Measurements from ENCODE around the gene PBX1.
"Not testable (repeated sequence)": the region's sequence is repeated elsewhere in the genome, so short reads cannot be mapped to it uniquely, and the experiment has no call there.

Gene PBX1

GRCh38 chr1:164558461-164559341, at the start of gene PBX1:
Gene PBX1, plus strand, starts transcription at chr1:164559184.
- DNase-seq, result peak; percentile 63

GRCh38 chr1:164510435-164510834, 48.5 kb upstream of the PBX1 start:
- no peak for DNase-seq

GRCh38 chr1:164511001-164511705, 47.8 kb upstream of the PBX1 start:
- DNase-seq, result no peak

GRCh38 chr1:164515231-164515630, 43.8 kb upstream of the PBX1 start:
- DNase-seq, result no peak

GRCh38 chr1:164515711-164516331, 43.2 kb upstream of the PBX1 start:
- no peak for DNase-seq

- DNase-seq, result no peak
Measured at GRCh38 chr1:164516591-164516990, 42.4 kb upstream of the PBX1 start.

- no peak for DNase-seq
Measured at GRCh38 chr1:164518692-164519332, 40.2 kb upstream of the PBX1 start.

GRCh38 chr1:164519426-164519825, 39.6 kb upstream of the PBX1 start:
- DNase-seq, result no peak

- DNase-seq, result no peak
Measured at GRCh38 chr1:164524810-164525209, 34.2 kb upstream of the PBX1 start.

- no peak for DNase-seq
Measured at GRCh38 chr1:164534863-164535610, 23.9 kb upstream of the PBX1 start.

- DNase-seq, result not testable (repeated sequence)
Measured at GRCh38 chr1:164552463-164552988, 6.5 kb upstream of the PBX1 start.

GRCh38 chr1:164557270-164557669, 1.7 kb upstream of the PBX1 start:
- no peak for DNase-seq

GRCh38 chr1:164559342-164560051, 513 bp downstream of the PBX1 start:
- DNase-seq, result no peak

- no peak for DNase-seq
Measured at GRCh38 chr1:164560121-164560541, 1.1 kb downstream of the PBX1 start.

- no peak for DNase-seq
Measured at GRCh38 chr1:164560556-164560955, 1.6 kb downstream of the PBX1 start.

- DNase-seq, result no peak
Measured at GRCh38 chr1:164561007-164561406, 2.0 kb downstream of the PBX1 start.

- no peak for DNase-seq
Measured at GRCh38 chr1:164561472-164561871, 2.5 kb downstream of the PBX1 start.

GRCh38 chr1:164562061-164562460, 3.1 kb downstream of the PBX1 start:
- no peak for DNase-seq

- no peak for DNase-seq
Measured at GRCh38 chr1:164562511-164562910, 3.5 kb downstream of the PBX1 start.

GRCh38 chr1:164562947-164563520, 4.0 kb downstream of the PBX1 start:
- no peak for DNase-seq

GRCh38 chr1:164563721-164564360, 4.9 kb downstream of the PBX1 start:
- DNase-seq, result no peak
